Measurements from ENCODE around the gene APBB2. TPM values are rescaled to one million over a fixed set of nuclear protein-coding genes. Genes with fewer than 3 reads are reported as not detected.
"Not testable (repeated sequence)": the region's sequence is repeated elsewhere in the genome, so short reads cannot be mapped to it uniquely, and the experiment has no call there.

The APBB2 gene
- total and polyA plus RNA-seq, 2 experiments from 2014 or later = 24.1 to 61.0 TPM

DNA sequence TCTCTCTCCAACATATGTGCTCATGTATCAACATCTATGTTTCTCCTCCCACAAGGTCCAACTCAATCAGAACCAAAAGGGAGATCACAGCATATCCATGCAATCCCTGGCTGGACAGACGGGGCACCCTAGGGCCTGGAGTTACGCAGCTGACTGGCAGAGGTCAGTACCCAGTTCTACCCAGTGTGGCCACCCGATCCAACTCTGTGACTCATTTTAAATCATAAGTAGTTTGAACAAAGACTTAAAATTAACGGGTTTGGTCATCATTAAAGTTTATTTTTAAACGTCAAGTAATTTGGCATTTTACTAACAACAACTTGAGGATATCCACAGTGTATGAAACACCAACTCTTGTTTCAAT, 59.5 kb downstream of the APBB2 start:
- peak overlapping the region; percentile 90 for H3K4me2 ChIP-seq (ENCODE audit: unreplicated experiment)
- DNase-seq = peak; percentile 72
- H3K9ac ChIP-seq = peak overlapping the region; percentile 44

DNA sequence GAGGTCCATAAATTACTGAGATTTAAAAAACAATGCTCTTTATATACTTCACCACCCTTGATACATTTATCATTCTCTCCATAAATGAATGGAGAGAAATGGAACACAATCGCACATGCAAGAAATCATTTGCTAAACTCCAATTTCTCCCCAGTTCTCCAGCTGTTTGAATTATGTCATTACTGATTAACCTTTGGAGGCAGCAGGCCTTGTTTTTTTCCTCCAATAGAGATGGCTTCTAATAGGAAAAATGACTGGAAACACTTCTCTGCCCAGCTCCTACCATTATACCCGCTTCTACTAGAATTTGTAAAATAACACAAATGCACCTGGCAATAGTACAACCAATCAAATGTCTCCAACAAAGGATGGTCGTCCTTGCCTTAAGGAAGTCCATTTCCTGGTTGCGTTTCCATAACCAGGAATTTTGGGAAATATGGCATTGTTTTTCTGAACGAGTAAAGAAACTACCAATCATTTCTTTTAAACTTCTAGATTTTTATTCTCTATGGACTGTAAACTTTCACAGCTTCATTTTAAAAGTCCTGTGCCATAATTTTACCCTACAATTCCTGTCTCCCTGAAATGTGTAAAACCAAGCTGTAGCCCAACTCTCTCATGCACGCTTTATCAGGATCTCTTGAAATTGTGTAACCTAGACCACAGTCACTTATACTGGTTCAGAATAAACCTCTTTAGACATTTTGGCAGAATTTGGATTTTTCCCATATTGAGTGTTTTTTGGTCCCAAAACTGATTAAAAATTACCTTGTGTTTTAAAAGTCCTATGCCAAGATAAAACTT, 60.1 kb downstream of the APBB2 start:
- Histone ChIP-seq H3K27me3 (replicated peaks; ENCODE audit: insufficient read depth) (no peaks in the 10 kb centered on the region), H3K79me2 (ENCODE audit: insufficient read depth) (peaks cover 89% of the 10 kb centered on the region), H3K4me3 (no peak overlapping the region), H3F3A (ENCODE audit: insufficient read depth) (peaks cover 46% of the 10 kb centered on the region), H3K4me1 (ENCODE audit: insufficient read depth) (peaks cover 38% of the 10 kb centered on the region), H3K9me2 (ENCODE audit: insufficient read depth) (no peaks in the 10 kb centered on the region), H3K9me3 (ENCODE audit: low read depth) (no peaks in the 10 kb centered on the region), H3K36me3 (ENCODE audit: low read depth) (no peaks in the 10 kb centered on the region), H3K9ac (no peak overlapping the region), H2AFZ (no peak overlapping the region; the same call in 1 of the 2 replicates), H3K27ac (peak overlapping the region; percentile 67), H4K20me1 (ENCODE audit: insufficient read depth) (no peaks in the 10 kb centered on the region), H3K4me2 (ENCODE audit: unreplicated experiment) (peak overlapping the region; percentile 90)
- TF ChIP-seq EZH2phosphoT487 (IDR thresholded peaks at IDR 0.05; ENCODE audit: insufficient read depth, low read depth) = no peak
- no peak for TF ChIP-seq EZH2 (IDR thresholded peaks at IDR 0.05; ENCODE audit: insufficient read depth, poor library complexity, severe bottlenecking)
- DNase-seq = no peak
- in situ Hi-C loops (cut with MboI) = no loop called here
- WGBS, 2 experiments (ENCODE audit: low coverage in 1 of 2, low lambda C conversion rate in 2 of 2, missing lambda C conversion rate in 2 of 2) = 84% methylated on average over 6 of the region's 6 CpGs

More for the DNA sequence above, 59.5 kb downstream of the APBB2 start:
- peaks cover 51% of the 10 kb centered on the region for H3F3A ChIP-seq (ENCODE audit: insufficient read depth)
- no peaks in the 10 kb centered on the region for H4K20me1 ChIP-seq (ENCODE audit: insufficient read depth)
- in situ Hi-C loops (cut with MboI) = no loop called here
- no peaks in the 10 kb centered on the region for H3K9me2 ChIP-seq (ENCODE audit: insufficient read depth)
- H3K79me2 ChIP-seq (ENCODE audit: insufficient read depth) = peaks cover 88% of the 10 kb centered on the region
- H3K27me3 ChIP-seq (replicated peaks; ENCODE audit: insufficient read depth) = no peaks in the 10 kb centered on the region
- peaks cover 44% of the 10 kb centered on the region for H3K4me1 ChIP-seq (ENCODE audit: insufficient read depth)
- no peak for TF ChIP-seq EZH2 (IDR thresholded peaks at IDR 0.05; ENCODE audit: insufficient read depth, poor library complexity, severe bottlenecking)
- TF ChIP-seq EZH2phosphoT487 (IDR thresholded peaks at IDR 0.05; ENCODE audit: insufficient read depth, low read depth) = no peak
- peak overlapping the region; percentile 64 for H3K4me3 ChIP-seq
- no peak overlapping the region; the same call in 1 of the 2 replicates for H2AFZ ChIP-seq
- no peaks in the 10 kb centered on the region for H3K36me3 ChIP-seq (ENCODE audit: low read depth)
- WGBS, 2 experiments (ENCODE audit: low coverage in 1 of 2, low lambda C conversion rate in 2 of 2, missing lambda C conversion rate in 2 of 2) = 15 to 20% methylated on average over 5 of the region's 5 CpGs
- peak overlapping the region; percentile 67 for H3K27ac ChIP-seq
- H3K9me3 ChIP-seq (ENCODE audit: low read depth) = no peaks in the 10 kb centered on the region

DNA sequence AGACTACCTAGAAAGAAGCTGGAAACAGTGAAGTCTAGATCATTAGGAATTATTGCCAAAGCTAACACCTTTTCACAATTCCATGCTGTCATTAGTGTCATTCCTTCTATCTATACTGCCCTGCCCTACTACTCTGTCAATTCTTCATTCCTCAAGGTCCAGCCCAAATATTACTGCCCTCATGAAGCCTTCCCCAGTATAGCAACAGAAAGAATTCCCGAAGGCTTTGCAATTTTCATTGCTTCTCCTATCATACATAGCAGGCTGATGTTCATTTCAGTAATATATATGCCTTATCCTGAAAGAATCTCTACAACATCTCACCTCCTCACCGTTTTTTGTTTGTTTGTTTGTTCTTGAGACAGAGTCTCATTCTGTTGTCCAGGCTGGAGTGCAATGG, 63.9 kb downstream of the APBB2 start:
- Histone ChIP-seq H3K9me3 (ENCODE audit: low read depth) (no peaks in the 10 kb centered on the region), H3K36me3 (ENCODE audit: low read depth) (no peaks in the 10 kb centered on the region), H3K9me2 (ENCODE audit: insufficient read depth) (no peaks in the 10 kb centered on the region), H4K20me1 (ENCODE audit: insufficient read depth) (no peaks in the 10 kb centered on the region), H3F3A (ENCODE audit: insufficient read depth) (peaks cover 42% of the 10 kb centered on the region), H3K27me3 (replicated peaks; ENCODE audit: insufficient read depth) (no peaks in the 10 kb centered on the region), H2AFZ (no peak overlapping the region), H3K79me2 (ENCODE audit: insufficient read depth) (peaks cover 92% of the 10 kb centered on the region), H3K4me1 (ENCODE audit: insufficient read depth) (peaks cover 43% of the 10 kb centered on the region), H3K27ac (no peak overlapping the region), H3K4me3 (no peak overlapping the region), H3K4me2 (ENCODE audit: unreplicated experiment) (no peak overlapping the region), H3K9ac (no peak overlapping the region)
- TF ChIP-seq EZH2phosphoT487 (IDR thresholded peaks at IDR 0.05; ENCODE audit: insufficient read depth, low read depth) (no peak), EZH2 (IDR thresholded peaks at IDR 0.05; ENCODE audit: insufficient read depth, poor library complexity, severe bottlenecking) (no peak)
- WGBS, 2 experiments (ENCODE audit: low coverage in 1 of 2, low lambda C conversion rate in 2 of 2, missing lambda C conversion rate in 2 of 2) = 78 to 85% methylated on average over 2 of the region's 2 CpGs
- in situ Hi-C loops (cut with MboI) = no loop called here
- DNase-seq = no peak

DNA sequence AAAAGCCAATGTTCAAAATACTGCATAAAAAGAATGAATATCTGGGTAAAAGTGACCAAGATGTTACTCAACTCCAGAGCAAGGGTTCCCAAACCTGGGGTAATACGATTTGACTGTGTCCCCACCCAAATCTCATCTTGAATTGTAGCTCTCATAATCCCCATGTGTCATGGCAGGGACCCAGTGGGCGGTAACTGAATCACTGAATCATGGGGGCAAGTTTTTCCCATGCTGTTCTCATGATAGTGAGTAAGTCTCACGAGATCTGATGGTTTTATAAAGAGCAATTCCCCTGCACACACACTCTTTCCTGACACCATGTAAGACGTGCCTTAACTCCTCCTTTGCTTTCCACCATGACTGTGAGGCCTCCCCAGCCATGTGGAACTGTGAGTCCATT, 64.8 kb downstream of the APBB2 start:
- whole genome bisulfite sequencing, 2 experiments (ENCODE audit: low coverage in 1 of 2, low lambda C conversion rate in 2 of 2, missing lambda C conversion rate in 2 of 2) = 53 to 60% methylated on average over 4 of the region's 4 CpGs
- peaks cover 42% of the 10 kb centered on the region for H3F3A ChIP-seq (ENCODE audit: insufficient read depth)
- in situ Hi-C loops (cut with MboI); H3K36me3 ChIP-seq (ENCODE audit: low read depth); H3K9ac ChIP-seq; H3K4me2 ChIP-seq (ENCODE audit: unreplicated experiment); H3K27me3 ChIP-seq (replicated peaks; ENCODE audit: insufficient read depth); H3K9me3 ChIP-seq (ENCODE audit: low read depth); H4K20me1 ChIP-seq (ENCODE audit: insufficient read depth); H2AFZ ChIP-seq; H3K27ac ChIP-seq; H3K9me2 ChIP-seq (ENCODE audit: insufficient read depth); H3K4me3 ChIP-seq: not testable (repeated sequence)
- H3K4me1 ChIP-seq (ENCODE audit: insufficient read depth) = peaks cover 43% of the 10 kb centered on the region
- H3K79me2 ChIP-seq (ENCODE audit: insufficient read depth) = peaks cover 99% of the 10 kb centered on the region
- DNase-seq = peak; percentile 42
